ENCODE results near the gene REV3L.

GRCh38 chr6:111474106-111474505 is 8.9 kb downstream of the REV3L start:
- TF ChIP-seq, protein P1, sequence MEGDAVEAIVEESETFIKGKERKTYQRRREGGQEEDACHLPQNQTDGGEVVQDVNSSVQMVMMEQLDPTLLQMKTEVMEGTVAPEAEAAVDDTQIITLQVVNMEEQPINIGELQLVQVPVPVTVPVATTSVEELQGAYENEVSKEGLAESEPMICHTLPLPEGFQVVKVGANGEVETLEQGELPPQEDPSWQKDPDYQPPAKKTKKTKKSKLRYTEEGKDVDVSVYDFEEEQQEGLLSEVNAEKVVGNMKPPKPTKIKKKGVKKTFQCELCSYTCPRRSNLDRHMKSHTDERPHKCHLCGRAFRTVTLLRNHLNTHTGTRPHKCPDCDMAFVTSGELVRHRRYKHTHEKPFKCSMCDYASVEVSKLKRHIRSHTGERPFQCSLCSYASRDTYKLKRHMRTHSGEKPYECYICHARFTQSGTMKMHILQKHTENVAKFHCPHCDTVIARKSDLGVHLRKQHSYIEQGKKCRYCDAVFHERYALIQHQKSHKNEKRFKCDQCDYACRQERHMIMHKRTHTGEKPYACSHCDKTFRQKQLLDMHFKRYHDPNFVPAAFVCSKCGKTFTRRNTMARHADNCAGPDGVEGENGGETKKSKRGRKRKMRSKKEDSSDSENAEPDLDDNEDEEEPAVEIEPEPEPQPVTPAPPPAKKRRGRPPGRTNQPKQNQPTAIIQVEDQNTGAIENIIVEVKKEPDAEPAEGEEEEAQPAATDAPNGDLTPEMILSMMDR (IDR thresholded peaks at IDR 0.05; ENCODE audit: extremely low read depth in 1 of 2, insufficient read depth in 1 of 2, low read depth in 1 of 2, low read length in 2 of 2), result no peak
- no peak for TF ChIP-seq POLR2A (IDR thresholded peaks at IDR 0.05; ENCODE audit: low read depth, low read length)
- TF ChIP-seq MAX (IDR thresholded peaks at IDR 0.05; ENCODE audit: insufficient read depth, insufficient read length), result no peak
- no peak for TF ChIP-seq EZH2 (IDR thresholded peaks at IDR 0.05; ENCODE audit: borderline replicate concordance, low read depth, low read length, severe bottlenecking)
- no peak for TF ChIP-seq FOS (IDR thresholded peaks at IDR 0.05; ENCODE audit: borderline replicate concordance, insufficient read depth, low read length)
- TF ChIP-seq POLR2AphosphoS5 (IDR thresholded peaks at IDR 0.05; ENCODE audit: insufficient read depth, low read depth, low read length), result no peak
- no peak for TF ChIP-seq MYC (IDR thresholded peaks at IDR 0.05; ENCODE audit: low read depth, low read length)

All from endothelial cell of umbilical vein (primary cell).